B cell (primary cell): ENCODE results near the gene NCOA3. TPM values are rescaled to one million over a fixed set of nuclear protein-coding genes. Genes with fewer than 3 reads are reported as not detected.
A peak's percentile ranks its signal among the peaks of the same experiment; 100 is the strongest.

Source experiments
- ATAC-seq: fragments of 200-7000 bp; cut with Tn5 transposase; one replicate; pipeline ENCODE4 v1.10.0; 2021; ENCODE audit warnings: low read depth, mild to moderate bottlenecking, moderate number of reproducible peaks, moderate library complexity
- CTCF ChIA-PET: fragments of 350-600 bp; sonication (Branson Sonifier 250); formaldehyde crosslinking; loops from one replicate; lab custom pipeline; 2021; ENCODE audit warnings: antibody characterized with exemption, inconsistent platforms; lab: Charles Lee
- POLR2A ChIA-PET: fragments of 350-600 bp; sonication (Branson Sonifier 250); formaldehyde crosslinking; loops from one replicate; lab custom pipeline; 2021; ENCODE audit warnings: antibody characterized with exemption; lab: Charles Lee
- DNase-seq: peaks from one replicate; pipeline ENCODE4 v3.0.0; 2013
- H2AFZ ChIP-seq: 2 replicates; pipeline ENCODE4 v1.6.1; 2012; ENCODE audit warnings: mild to moderate bottlenecking, low read depth, low read length; ENCODE audit not compliant: insufficient read depth, poor library complexity, severe bottlenecking
- H3K27ac ChIP-seq, 2 donors: 1 replicate in 1 of 2; 2 replicates in 1 of 2; pipeline ENCODE4 v1.5.1; 2012 to 2013; ENCODE audit warnings: low read length in 2 of 2, mild to moderate bottlenecking in 2 of 2, moderate library complexity in 1 of 2
- H3K27me3 ChIP-seq, 4 experiments: fragments of 200-600 bp in 1 of 4; sonication (generic) in 1 of 4; replicated peaks in 1 of 4; 1 replicate in 2 of 4; 2 replicates in 2 of 4; pipeline versions ENCODE4 v1.6.1 to v1.7.0; 2013 to 2016; ENCODE audit warnings: low read length in 3 of 4, mild to moderate bottlenecking in 2 of 4, mixed read lengths in 1 of 4, moderate library complexity in 1 of 4; ENCODE audit not compliant: insufficient read depth in 4 of 4, control insufficient read depth in 3 of 4; ENCODE audit errors: control extremely low read depth in 1 of 4
- H3K36me3 ChIP-seq, 2 experiments: replicated peaks in 1 of 2; 1 replicate in 1 of 2; 2 replicates in 1 of 2; pipeline versions ENCODE4 v1.6.1 to v1.7.1; 2013; ENCODE audit warnings: low read length in 1 of 2; ENCODE audit not compliant: insufficient read depth in 2 of 2, control insufficient read depth in 1 of 2; ENCODE audit errors: control extremely low read depth in 1 of 2, extremely low read depth in 1 of 2
- H3K4me1 ChIP-seq, 2 donors: fragments of 200-600 bp in 1 of 2; sonication (generic) in 1 of 2; 1 replicate in 1 of 2; 2 replicates in 1 of 2; pipeline versions ENCODE4 v1.5.1 to v1.6.1; 2013 to 2017; ENCODE audit warnings: low read length in 2 of 2; ENCODE audit not compliant: control insufficient read depth in 2 of 2, insufficient read depth in 2 of 2
- H3K4me2 ChIP-seq: replicated peaks from 2 replicates; pipeline ENCODE3; 2012; ENCODE audit warnings: mild to moderate bottlenecking, low read depth, low read length; ENCODE audit not compliant: poor library complexity, severe bottlenecking
- H3K4me3 ChIP-seq, 5 experiments: fragments of 200-600 bp in 1 of 5; sonication (generic) in 1 of 5; 1 replicate in 3 of 5; 2 replicates in 2 of 5; pipeline versions ENCODE4 v1.5.1 to v1.7.0; 2011 to 2016; ENCODE audit warnings: low read length in 4 of 5, mild to moderate bottlenecking in 4 of 5, low read depth in 2 of 5, control low read depth in 1 of 5, moderate library complexity in 1 of 5; ENCODE audit not compliant: insufficient read depth in 1 of 5; ENCODE audit errors: control extremely low read depth in 1 of 5, extremely low read depth in 1 of 5
- H3K79me2 ChIP-seq: fragments of 200-600 bp; sonication (generic); one replicate; pipeline ENCODE4 v1.6.0; 2016; ENCODE audit warnings: low read length; ENCODE audit not compliant: control insufficient read depth, insufficient read depth
- H3K9ac ChIP-seq: fragments of 200-600 bp; sonication (generic); 2 replicates; pipeline ENCODE4 v1.6.1; 2017; ENCODE audit warnings: mild to moderate bottlenecking, low read length, moderate library complexity
- H3K9me3 ChIP-seq, 3 donors: one replicate each; pipeline versions ENCODE4 v1.6.1 to v1.7.1; 2013; ENCODE audit warnings: low read length in 2 of 3; ENCODE audit not compliant: control insufficient read depth in 2 of 3, insufficient read depth in 1 of 3; ENCODE audit errors: control extremely low read depth in 1 of 3
- H4K20me1 ChIP-seq: 2 replicates; pipeline ENCODE4 v1.6.0; 2012; ENCODE audit warnings: mild to moderate bottlenecking, low read length; ENCODE audit not compliant: insufficient read depth, control insufficient read depth, poor library complexity, severe bottlenecking
- H3K27ac Mint-ChIP-seq: one replicate; pipeline ENCODE4 v1.8.0; 2021; ENCODE audit warnings: mixed read lengths
- H3K27me3 Mint-ChIP-seq: one replicate; pipeline ENCODE4 v1.8.0; 2021; ENCODE audit warnings: mixed read lengths
- H3K4me1 Mint-ChIP-seq: one replicate; pipeline ENCODE4 v1.8.0; 2021; ENCODE audit warnings: mixed read lengths
- H3K4me3 Mint-ChIP-seq: one replicate; pipeline ENCODE4 v1.8.0; 2021; ENCODE audit warnings: mixed read lengths
- H3K9me3 Mint-ChIP-seq: one replicate; pipeline ENCODE4 v1.8.0; 2022; ENCODE audit warnings: mixed read lengths; ENCODE audit not compliant: insufficient read depth
- CTCF ChIP-seq: fragments of 200-600 bp; IDR thresholded peaks from one replicate; pipeline ENCODE4 v1.8.0; 2022; ENCODE audit warnings: antibody characterized with exemption, mild to moderate bottlenecking
- EZH2 ChIP-seq: IDR thresholded peaks from 2 replicates; pipeline ENCODE4 v1.6.1; 2012; ENCODE audit warnings: borderline replicate concordance, low read depth, mild to moderate bottlenecking, moderate library complexity, low read length; ENCODE audit not compliant: insufficient read depth, poor library complexity, severe bottlenecking
- WGBS: methylation state at CpG from one replicate; pipeline ENCODE4 v1.1.5; 2013; ENCODE audit warnings: missing lambda C conversion rate; ENCODE audit not compliant: insufficient coverage; 5-methylcytosine and 5-hydroxymethylcytosine counted together
- intact Hi-C: fragments of 100-400 bp; cut with micrococcal nuclease; formaldehyde crosslinking; loops from one replicate; pipeline ENCODE4 v1.10.0; 2022
- polyA plus RNA-seq: library from polyadenylated mRNA; depleted of rRNA; stranded (reverse); fragments of >200 nt; gene quantifications from 2 replicates; pipeline ENCODE4 v1.2.3, GENCODE V29; 2012
- total RNA-seq, 2 donors: library from RNA; stranded (reverse); fragments of 120-200 nt in 1 of 2; gene quantifications; 1 replicate in 1 of 2; 2 replicates in 1 of 2; pipeline versions ENCODE4 v1.2.3 to v1.2.4, GENCODE V29; 2013 to 2022

NCOA3 gene
- total and polyA plus RNA-seq, 2 donors (not counting 1 experiment from before 2014, with no cell fraction given): 54.0 to 309 TPM

GRCh38 chr20:47618479-47618878 lies 116.8 kb downstream of the NCOA3 start:
- DNase-seq: no peak
- Histone ChIP-seq H3K36me3 (peaks cover 7 to 35% of the 10 kb centered on the region in 2 experiments), H4K20me1 (peaks cover 28% of the 10 kb centered on the region), H3K79me2 (peaks cover 87% of the 10 kb centered on the region), H3K27ac (peak overlapping the region in 1 of 2 donors; percentile 49), H3K4me1 (peaks cover 6 to 8% of the 10 kb centered on the region in 2 donors), H3K4me3 (no peak overlapping the region), H3K27me3 (no peaks in the 10 kb centered on the region), H3K9me3 (no peaks in the 10 kb centered on the region), H3K9ac (no peak overlapping the region), H2AFZ (no peak overlapping the region), H3K4me2 (no peak overlapping the region)
- Mint-ChIP-seq H3K27me3 (no peaks in the 10 kb centered on the region), H3K27ac (peak overlapping the region; percentile 67), H3K9me3 (no peaks in the 10 kb centered on the region), H3K4me1 (peaks cover 46% of the 10 kb centered on the region), H3K4me3 (no peak overlapping the region)
- TF ChIP-seq CTCF (no peak), EZH2 (no peak)
- ChIA-PET POLR2A (interaction anchor here (0.7 kb wide), 2 partner anchors 321 to 374 kb away, joined by 8 to 9 read pairs; no protein-coding TSS in a partner anchor), CTCF (interaction anchor here (1.2 to 6.1 kb wide), 3 partner anchors 235 to 345 kb away, joined by 3 to 104 read pairs (median 79); no protein-coding TSS in a partner anchor)
- ATAC-seq: no peak
- 96% methylated on average over 4 of the region's 6 CpGs for WGBS
- intact Hi-C loops: no loop called here
